Measurements from ENCODE around the gene B4GALT3.
A peak's percentile ranks its signal among the peaks of the same experiment; 100 is the strongest.

The B4GALT3 gene

DNA sequence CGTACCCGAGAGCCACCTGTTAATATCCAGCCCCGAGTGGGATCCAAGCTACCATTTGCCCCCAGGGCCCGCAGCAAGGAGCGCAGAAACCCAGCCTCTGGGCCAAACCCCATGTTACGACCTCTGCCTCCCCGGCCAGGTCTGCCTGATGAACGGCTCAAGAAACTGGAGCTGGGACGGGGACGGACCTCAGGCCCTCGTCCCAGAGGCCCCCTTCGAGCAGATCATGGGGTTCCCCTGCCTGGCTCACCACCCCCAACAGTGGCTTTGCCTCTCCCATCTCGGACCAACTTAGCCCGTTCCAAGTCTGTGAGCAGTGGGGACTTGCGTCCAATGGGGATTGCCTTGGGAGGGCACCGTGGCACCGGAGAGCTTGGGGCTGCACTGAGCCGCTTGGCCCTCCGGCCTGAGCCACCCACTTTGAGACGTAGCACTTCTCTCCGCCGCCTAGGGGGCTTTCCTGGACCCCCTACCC, 16.6 kb downstream of the B4GALT3 start:
- DNase-seq, result no peak

DNA sequence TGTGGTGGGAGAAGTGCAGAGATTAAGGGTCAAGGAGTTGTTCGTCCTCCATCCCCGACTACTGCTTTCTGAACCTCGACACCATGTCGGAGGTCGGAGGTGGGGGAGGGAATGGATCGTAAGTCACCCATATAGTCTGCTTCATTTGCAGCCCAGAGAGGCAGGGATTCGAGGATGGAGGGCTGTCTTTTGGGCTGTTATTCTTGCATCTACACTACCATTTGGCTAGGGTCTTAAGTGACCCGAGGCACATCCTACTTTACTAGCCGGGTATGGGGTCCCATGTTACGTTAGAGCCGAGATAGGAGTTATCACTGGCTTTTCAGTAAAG, 17.4 kb downstream of the B4GALT3 start:
- DNase-seq, result no peak

- DNase-seq, result peak; percentile 90 to 93
These were observed 18.0 kb downstream of the B4GALT3 start, which contains the start of gene USP21 for GRCh38 chr1:161159087-161159912. Gene USP21, plus strand, starts transcription at chr1:161159500. Its CDS starts 1,141 bp downstream, at chr1:161160641.

- DNase-seq, result no peak
These were observed 18.8 kb downstream of the B4GALT3 start for GRCh38 chr1:161158316-161159010.

- no peak for DNase-seq
These were observed 19.4 kb downstream of the B4GALT3 start for GRCh38 chr1:161157867-161158266.

- DNase-seq, result peak; percentile 90 to 94
These were observed 23.5 kb downstream of the B4GALT3 start, which contains the start of gene UFC1 for GRCh38 chr1:161153682-161154337. Gene UFC1, plus strand, starts transcription at chr1:161153978. Its CDS starts 20 bp downstream, at chr1:161153998.

- DNase-seq, result no peak
These were observed 24.1 kb downstream of the B4GALT3 start for GRCh38 chr1:161153176-161153575.

- no peak for DNase-seq
These were observed 31.5 kb downstream of the B4GALT3 start for GRCh38 chr1:161145832-161146231.

- DNase-seq, result no peak
These were observed 36.4 kb downstream of the B4GALT3 start for GRCh38 chr1:161140755-161141400.

DNA sequence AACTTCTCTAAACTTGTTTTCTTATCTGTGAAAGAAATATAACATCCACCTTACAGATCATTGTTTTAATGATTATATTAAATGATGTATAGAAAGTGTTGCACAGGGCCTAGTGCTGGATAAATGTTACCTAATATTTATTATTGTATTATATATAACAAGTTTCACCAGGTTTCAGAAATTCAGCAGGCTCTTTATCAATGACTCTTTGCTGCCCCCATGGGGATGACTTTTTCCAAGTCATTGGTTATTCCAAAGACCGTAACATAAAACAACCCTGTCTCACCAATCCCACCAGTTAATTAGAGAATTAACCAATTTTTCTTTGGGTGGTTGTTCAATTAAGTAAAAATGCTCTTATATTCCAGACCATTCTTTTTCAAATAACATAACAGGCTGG, 37.5 kb downstream of the B4GALT3 start:
- DNase-seq, result peak; percentile 60 to 66

DNA sequence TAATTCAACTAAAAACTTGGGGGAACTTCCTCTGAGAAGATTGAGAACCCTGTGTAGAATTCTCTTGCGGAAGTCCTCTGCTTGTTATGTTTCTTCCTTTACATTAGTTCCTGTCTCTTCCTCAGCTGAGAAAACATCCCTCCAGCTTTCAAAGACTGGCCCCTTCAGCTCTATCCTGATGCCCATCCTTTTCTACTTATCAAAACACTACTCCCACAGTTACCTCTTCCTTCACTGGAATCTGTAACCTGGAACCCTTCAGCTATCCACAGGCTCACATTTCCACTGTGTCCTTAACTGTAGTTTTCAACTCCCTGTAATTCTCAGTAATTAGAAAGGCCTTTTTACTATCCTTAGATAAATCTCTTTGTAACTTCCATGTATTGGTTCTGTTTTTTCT, 38.9 kb downstream of the B4GALT3 start:
- DNase-seq, result no peak

DNA sequence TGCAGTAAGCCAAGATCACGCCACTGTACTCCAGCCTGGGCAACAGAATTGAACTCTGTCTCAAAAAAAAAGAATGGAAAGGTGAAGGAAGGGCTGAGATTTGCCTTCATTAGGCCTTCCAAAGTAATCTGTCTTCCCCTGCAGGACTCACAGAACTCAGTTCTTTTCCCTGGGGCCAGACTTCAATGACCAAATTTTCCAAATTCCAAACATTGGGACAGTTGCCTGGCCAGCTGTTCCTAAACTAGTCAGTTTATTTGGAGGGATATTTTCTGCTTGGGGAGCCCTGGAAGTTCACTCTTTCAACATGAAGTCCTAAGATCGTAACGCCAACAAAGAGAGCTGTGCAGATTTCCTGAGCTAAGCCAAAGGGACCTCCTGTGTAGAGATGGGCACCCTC, 39.4 kb downstream of the B4GALT3 start:
- DNase-seq, result no peak

DNA sequence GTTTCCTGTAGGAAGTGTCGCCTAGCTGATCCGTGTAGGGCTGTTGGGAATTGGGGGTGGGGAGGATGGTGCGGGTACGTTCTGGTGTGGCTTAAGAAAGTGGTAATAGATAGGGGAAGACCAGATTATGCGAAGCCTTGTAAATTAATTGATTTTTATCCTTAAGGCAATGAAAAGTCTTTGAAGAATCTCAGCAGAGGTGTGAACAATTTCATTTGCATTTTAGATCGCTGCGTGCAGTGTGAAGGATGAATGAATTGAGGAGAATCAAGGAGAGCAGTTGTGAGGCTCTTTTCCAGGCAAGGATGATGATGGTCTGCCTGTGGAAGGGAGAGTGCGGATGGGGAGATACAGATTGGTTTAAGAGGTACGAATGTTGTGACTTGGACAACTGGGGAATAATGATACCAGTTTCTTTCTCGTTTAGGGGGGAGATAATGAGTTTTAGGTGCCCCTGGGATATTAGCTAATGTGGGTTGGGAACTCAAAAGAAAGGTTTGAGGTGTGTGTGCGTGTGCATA, 44.0 kb downstream of the B4GALT3 start:
- DNase-seq, result no peak

DNA sequence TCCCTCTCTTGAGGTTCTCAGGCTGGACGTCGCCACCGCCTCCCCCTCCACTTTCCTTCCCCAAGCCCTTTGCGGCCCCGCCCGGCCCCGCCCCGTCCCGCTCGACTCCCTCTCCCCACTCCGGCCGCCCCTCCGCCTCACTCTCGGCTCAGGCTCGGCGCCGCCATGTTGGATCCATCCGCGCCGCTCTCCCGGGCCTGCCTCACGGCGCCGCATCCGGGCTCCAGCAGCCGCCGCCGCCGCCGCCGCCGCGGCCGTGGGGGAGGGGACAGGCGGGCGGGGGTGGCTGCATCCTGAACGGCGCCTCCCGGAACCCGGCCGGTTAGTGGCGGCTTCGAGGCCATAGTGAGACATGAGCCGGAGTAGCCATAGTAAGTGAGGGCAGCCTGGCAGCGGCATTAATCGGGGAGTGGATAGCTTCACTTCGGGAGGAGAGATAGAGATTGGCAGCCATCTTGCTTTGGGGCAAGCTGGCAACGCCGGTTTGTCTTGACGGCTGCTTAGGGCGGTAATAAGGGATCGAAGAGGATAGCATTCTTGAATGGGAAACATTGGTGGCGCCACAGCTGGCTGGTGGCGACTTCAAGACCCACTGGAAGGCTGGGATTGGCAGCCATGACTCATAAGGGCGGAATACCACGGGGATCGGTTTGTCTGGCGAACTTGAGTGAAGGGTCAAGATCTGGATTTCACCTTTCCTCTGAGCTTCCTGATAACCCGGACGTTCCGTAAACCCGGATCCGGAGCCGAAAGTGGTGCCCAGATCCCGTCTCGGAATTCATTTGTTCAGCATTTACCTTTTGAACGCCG, 44.7 kb downstream of the B4GALT3 start, which contains the start of gene DEDD:
TSS of gene DEDD (minus strand) at position 258 of the 810 bp plus-strand sequence. CDS start 8,205 bp downstream, outside the sequence.
- DNase-seq, result peak; percentile 91 to 93

DNA sequence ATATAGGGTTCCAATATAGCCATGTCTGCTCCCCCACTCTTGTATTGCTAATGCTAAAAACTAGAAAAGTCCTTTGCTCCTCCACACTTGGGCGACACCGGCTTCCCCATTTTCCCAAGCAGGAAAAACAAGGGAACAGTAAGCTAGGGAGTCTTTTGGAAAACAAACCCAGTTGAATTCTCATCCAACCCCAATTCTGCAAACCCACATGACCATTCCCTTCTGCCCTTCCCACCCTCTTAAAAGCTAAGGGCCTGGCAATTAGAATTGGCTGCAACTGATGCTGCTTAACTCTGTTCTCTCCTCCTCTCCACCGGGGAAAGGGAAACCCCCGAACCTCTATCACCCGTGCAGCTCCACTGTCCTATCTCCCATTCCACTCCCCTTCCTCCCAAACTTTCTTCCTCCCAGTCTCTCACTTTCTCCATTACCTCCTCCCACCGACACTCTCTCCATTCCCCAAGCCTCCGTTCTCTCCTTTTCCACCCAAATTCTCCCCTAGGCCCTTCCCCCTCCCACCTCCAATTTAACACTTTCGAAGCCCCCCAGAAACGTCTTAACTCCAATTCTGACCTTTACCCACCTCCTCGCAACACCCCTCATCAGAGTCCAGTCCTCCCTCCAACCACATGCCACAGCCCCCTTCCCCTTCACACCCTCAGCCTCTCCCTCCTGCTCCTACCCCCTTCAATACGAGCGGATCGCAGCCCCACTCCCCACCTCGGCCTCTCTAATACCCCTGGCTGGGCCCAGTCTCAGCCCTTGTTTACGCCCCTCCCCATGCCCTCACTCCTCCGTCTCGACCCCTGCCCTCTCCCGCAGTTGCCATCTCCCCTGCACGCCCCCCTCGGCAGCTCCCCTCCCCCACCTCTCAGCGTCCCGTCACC, 45.5 kb downstream of the B4GALT3 start:
- DNase-seq, result peak; percentile 24 to 34

- no peak for DNase-seq
These were observed 47.0 kb downstream of the B4GALT3 start for GRCh38 chr1:161130266-161130665.

DNA sequence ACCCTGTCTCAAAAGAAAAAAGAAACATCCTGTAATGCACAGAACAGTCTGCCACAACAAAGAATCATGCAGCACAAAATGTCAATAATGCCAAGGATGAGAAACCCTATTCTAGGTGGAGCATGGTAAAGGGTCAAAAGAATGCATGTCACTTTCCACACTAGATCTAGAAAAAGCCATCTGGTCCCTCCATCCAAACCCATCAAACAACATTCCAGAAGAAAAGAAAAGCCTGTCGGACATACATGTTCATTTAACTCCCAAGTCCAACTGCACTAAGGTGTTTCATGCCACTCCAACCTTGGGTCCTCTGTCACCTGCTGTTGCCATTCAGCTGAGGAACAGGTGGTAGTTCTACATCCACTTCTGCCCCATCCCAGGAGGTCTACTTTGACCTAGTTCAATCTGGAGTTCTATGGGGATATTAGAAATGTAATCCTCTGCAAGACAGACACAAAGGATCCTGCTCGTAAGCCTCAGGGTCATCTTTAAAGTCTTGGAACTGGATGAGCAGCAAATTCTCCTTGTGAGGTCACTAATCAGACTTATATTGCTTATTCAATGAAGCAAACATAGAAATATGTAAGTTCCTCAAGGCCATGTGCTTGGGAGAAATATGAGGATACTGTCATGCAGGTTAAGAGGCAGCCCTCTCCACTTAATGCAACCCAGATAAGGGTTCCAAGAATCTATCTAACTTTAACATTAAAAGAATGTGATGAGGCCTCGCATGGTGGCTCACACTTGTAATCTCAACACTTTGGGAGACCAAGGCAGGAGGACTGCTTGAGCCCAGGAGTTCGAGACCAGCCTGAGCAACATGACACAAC, 48.5 kb downstream of the B4GALT3 start:
- no peak for DNase-seq

- DNase-seq, result peak; percentile 50 to 55
These were observed 49.7 kb downstream of the B4GALT3 start for GRCh38 chr1:161127649-161128048.

DNA sequence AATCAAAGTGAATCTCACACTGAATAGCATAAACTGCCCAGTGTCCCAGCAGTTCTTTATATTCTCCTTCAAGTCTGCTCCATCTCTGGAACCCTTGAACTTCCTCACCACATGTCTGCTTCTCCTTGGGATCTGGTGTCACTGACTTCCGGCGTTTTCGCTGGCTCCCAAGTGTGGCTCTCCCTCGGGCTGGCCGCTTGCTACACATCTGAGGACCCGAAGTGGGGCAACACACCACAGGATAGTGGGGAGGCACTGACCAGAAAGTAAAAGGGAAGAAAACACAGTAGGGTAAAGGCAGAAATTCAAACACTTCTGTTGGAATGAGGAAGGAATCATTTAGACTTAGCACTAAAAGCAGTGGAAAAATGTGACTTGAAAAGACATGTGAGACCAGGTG, 54.3 kb downstream of the B4GALT3 start:
- DNase-seq, result no peak

DNA sequence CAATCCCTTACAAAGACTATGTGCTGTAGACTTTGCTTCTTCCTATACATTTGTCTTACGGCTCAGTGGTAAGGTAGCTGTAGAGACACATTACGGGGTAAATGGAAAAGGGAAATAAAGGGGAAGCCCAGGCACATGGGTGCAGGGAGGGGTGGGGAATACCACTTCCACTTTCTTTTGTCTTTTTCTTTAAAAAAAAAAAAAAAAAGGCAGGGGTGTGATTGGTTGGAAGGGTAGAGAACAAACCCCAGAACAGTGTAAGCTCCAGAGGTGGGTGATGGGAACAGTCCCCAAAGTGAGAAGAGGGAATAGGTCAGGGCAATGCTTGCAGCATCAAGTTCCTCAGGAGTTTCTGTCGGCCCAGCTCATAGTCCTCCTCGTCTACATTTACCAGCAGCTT, 55.5 kb downstream of the B4GALT3 start:
- peak; percentile 47 for DNase-seq
